Esophagus muscularis mucosa (tissue), 3 donors: ENCODE results near the gene MYO1B.

ENCODE experiments used
- POLR2A ChIP-seq: fragments of 450-650 bp; IDR thresholded peaks from one replicate; pipeline ENCODE4 v1.6.1; 2017; ENCODE audit warnings: antibody characterized with exemption, moderate library complexity, mild to moderate bottlenecking, low read depth
- TF ChIP-seq, protein P1 (sequence below), 3 experiments: fragments of 200-600 bp in 2 of 3; fragments of 450-650 bp in 1 of 3; sonication (generic) in 2 of 3; IDR thresholded peaks; one replicate each; pipeline ENCODE4 v1.5.1; 2017 to 2019; ENCODE audit warnings: antibody characterized with exemption in 3 of 3, mild to moderate bottlenecking in 2 of 3, moderate library complexity in 1 of 3

DNA sequence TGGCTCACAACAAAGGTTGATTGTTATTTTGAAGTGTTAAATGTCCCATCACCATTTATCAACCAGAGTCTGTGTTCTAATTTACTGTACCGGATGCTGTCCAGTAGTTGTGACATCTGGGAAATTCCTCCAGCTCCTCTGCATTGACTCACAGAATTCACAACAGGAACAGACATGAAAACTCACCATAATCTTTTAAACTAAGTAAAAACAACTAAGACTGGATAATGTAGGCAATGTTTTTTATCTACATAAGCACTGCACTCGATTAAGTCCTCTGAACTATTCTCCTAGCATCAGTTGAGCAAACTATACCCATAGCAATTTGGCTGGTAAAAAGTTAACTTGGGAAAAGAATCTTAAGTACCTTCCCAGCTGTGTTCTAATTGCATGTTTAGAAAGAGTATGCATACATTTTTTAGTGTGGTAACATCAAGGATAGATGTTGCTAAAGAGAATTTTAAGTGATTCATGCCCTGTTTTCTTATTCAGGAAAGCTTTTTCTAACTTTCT, 42.9 kb upstream of the MYO1B start:
- TF ChIP-seq, protein P1, sequence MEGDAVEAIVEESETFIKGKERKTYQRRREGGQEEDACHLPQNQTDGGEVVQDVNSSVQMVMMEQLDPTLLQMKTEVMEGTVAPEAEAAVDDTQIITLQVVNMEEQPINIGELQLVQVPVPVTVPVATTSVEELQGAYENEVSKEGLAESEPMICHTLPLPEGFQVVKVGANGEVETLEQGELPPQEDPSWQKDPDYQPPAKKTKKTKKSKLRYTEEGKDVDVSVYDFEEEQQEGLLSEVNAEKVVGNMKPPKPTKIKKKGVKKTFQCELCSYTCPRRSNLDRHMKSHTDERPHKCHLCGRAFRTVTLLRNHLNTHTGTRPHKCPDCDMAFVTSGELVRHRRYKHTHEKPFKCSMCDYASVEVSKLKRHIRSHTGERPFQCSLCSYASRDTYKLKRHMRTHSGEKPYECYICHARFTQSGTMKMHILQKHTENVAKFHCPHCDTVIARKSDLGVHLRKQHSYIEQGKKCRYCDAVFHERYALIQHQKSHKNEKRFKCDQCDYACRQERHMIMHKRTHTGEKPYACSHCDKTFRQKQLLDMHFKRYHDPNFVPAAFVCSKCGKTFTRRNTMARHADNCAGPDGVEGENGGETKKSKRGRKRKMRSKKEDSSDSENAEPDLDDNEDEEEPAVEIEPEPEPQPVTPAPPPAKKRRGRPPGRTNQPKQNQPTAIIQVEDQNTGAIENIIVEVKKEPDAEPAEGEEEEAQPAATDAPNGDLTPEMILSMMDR (IDR thresholded peaks at IDR 0.05), result no peak
- TF ChIP-seq POLR2A, result no peak
